DND-41 (cell line): ENCODE results near the gene ACAP2.

Experiments
- CTCF ChIP-seq: IDR thresholded peaks from 2 replicates; pipeline ENCODE4 v1.5.1; 2012; ENCODE audit warnings: borderline replicate concordance, low read length, moderate library complexity, mild to moderate bottlenecking; ENCODE audit not compliant: poor library complexity, severe bottlenecking; ENCODE audit errors: extremely low read depth
- EZH2 ChIP-seq: IDR thresholded peaks from 3 replicates; pipeline ENCODE4 v1.6.1; 2012; ENCODE audit warnings: borderline replicate concordance, low read depth, mild to moderate bottlenecking, moderate library complexity, low read length, inconsistent platforms; ENCODE audit not compliant: severe bottlenecking

- TF ChIP-seq CTCF (peak; percentile 47), EZH2 (no peak)
These were observed 215.8 kb downstream of the ACAP2 start for GRCh38 chr3:195226900-195227447.
